HG03342 (cell line): ENCODE data around the gene TOP1.

ENCODE experiments used
- ATAC-seq: cut with Tn5 transposase; IDR thresholded peaks from one replicate; pipeline ENCODE4 v1.9.1; 2021; ENCODE audit warnings: mild to moderate bottlenecking, moderate library complexity; ENCODE audit not compliant: unreplicated experiment

The TOP1 gene

GRCh38 chr20:41032271-41032670 is 3.6 kb downstream of the TOP1 start:
- no peak for ATAC-seq

DNA sequence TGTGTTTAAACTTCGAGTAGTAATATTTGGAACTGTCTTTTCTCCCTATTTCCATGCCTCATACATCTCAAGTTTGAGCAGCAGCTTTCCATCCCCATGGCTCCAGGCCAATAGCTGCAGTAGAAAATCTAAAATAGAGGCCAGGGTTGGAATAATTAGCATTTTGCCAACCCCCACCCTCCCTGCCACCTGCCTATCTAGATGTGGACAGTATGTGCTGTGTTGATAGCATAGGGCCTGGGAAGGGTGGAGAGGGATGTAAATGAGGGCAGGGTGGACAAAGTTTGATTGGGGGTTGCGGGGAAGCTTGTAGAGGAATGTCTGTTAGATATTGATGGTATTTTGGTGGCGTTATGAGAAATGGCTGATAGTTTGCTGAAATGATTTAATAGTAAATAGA is 5.6 kb downstream of the TOP1 start:
- no peak for ATAC-seq

DNA sequence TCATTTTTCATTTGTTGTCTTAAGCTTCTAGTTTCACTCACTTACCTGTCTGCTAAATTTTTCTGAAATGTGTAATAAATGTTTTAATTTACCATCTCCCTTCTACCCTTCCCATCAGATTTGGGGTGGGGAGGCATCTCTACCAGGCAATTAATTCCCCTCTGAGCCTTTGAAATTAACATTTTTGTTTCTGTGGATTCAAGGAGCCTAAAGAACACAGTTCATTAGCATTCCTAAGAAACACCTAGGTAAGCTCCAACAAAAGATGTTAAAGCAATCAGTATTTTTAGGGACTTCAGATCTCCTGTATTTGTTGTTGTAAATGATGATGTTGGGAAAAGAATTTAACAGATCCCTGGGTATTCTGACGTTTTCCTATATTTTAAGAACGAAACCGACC is 6.6 kb downstream of the TOP1 start:
- ATAC-seq = no peak

DNA sequence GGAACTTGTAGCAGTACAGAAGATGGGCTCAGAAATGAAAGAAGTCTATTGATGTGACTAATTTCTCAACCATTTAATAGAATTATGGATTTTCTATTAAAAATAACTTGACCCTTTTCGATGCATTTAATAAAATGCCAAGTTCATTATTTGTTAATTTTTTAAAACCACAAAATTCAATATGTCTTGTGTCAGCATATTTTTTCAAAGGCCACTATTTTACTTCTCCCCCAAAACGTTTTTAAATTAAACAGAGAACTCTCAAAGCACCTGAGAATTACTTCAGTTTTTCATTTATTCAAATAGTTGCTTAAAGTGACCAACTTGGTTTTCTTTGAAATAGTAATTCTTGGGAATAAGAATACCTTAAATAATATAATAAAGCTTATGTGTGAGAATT is 8.6 kb downstream of the TOP1 start:
- no peak for ATAC-seq

GRCh38 chr20:41038149-41038877 is 9.7 kb downstream of the TOP1 start:
- no peak for ATAC-seq

- peak; percentile 59 for ATAC-seq
Measured at GRCh38 chr20:41038878-41039404, 10.3 kb downstream of the TOP1 start.

DNA sequence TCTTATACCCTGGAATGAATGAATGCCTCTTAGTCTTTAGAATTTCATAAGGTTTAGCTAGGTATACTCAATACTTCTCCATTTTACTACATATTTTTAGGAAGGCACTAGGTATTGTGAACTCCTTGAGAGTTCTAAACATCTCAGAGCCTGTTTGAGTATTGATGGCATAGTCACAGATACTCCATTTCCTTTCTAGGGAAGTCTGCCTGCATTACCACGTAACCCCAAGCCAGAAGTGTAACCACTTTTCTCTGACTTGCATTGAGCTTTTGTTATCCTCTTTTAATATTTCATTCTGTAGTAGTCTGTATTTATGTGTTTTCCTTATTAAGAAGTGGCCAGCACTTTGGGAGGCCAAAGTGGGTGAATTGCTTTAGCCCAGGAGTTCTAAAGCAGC is 12.2 kb downstream of the TOP1 start:
- ATAC-seq = no peak

DNA sequence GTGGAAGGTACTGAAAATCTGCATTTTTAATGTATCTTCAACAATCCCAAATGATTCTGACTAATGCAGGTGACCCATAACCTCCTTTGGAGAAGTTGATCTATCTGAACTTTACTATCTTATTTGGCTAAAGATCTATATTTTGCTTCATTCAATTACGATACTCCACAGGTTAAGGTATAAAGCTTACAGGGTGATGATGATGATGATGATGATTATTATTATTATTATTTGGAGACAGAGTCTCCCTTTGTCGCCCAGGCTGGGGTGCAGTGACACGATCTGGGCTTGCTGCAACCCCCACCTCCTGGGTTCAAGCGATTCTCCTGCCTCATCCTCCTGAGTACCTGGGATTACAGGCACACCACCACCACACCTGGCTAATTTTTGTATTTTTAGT is 13.1 kb downstream of the TOP1 start:
- ATAC-seq = no peak

- ATAC-seq = no peak
Measured at GRCh38 chr20:41044409-41045062, 15.9 kb downstream of the TOP1 start.

DNA sequence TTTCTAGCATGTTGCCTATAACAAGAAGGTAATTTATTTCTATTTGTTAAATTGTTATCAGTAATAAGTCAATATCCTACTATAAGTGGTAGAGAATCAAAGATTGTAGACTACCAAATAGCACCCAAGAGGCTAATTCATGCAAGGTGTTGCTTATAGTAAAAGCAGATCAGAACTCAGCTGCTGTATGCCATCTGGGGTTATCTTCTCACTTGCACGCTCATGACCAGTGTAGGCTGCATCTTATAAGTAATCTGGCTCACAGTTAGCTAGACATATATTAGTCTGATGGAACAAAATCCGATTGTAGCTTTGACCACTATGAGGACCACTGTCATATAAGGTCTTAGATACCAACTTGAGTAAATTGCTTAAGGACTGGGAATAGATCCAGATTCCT is 17.0 kb downstream of the TOP1 start:
- no peak for ATAC-seq

- no peak for ATAC-seq
Measured at GRCh38 chr20:41046716-41047115, 18.1 kb downstream of the TOP1 start.

GRCh38 chr20:41047279-41047974 is 18.8 kb downstream of the TOP1 start:
- no peak for ATAC-seq

DNA sequence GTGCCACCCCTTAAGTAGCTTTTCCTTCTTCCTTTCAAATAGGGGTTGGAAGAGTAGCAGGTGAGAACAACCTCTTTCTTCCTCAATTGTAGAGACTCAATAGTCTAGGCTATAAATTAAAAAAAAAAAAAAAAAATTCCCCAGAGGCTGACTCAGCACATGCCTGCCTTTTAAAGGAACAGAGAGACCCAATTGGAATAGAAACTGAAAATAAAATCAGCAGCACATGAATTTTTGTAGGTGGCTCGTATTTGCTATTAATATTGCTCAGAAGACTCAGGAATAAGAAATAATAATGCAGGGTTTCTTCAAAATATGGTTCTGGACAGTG is 19.3 kb downstream of the TOP1 start:
- ATAC-seq = peak; percentile 41

GRCh38 chr20:41048461-41049301 is 20.1 kb downstream of the TOP1 start:
- ATAC-seq = no peak

DNA sequence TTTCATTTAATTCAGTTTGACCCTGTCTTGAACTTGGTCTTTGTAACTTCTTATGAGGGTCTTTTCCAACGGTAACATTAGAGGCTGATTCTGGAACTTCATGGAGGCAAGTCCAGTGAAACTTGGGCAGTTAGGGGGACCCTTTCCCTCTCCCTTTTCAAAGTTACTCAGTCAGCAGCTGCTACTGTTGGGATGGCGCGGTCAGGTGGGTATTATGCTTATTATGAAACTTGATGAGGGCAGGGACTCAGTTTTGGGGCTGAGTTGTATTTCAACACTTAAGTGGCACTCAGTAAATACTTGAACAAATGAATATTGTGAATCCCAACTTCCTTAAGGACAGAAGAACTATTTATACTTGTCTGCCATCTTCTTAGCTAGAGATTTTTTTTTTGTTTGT is 20.8 kb downstream of the TOP1 start:
- ATAC-seq = no peak

- no peak for ATAC-seq
Measured at GRCh38 chr20:41050361-41051008, 21.9 kb downstream of the TOP1 start.

GRCh38 chr20:41051009-41051825 is 22.6 kb downstream of the TOP1 start:
- no peak for ATAC-seq

- ATAC-seq = no peak
Measured at GRCh38 chr20:41052742-41053419, 24.3 kb downstream of the TOP1 start.
